Central memory CD4-positive, alpha-beta T cell (primary cell): ENCODE measurements around the gene BUD23.
"Not testable (repeated sequence)": the region's sequence is repeated elsewhere in the genome, so short reads cannot be mapped to it uniquely, and the experiment has no call there.

ENCODE experiments used
- DNase-seq: peaks from one replicate; pipeline ENCODE4 v3.0.0; 2022

The BUD23 gene

GRCh38 chr7:73719806-73720169 is 36.4 kb downstream of the BUD23 start:
- DNase-seq: no peak

- DNase-seq: not testable (repeated sequence)
Observed at GRCh38 chr7:73720443-73720842, 37.0 kb downstream of the BUD23 start.

- no peak for DNase-seq
Observed at GRCh38 chr7:73721377-73721817, 38.0 kb downstream of the BUD23 start.

GRCh38 chr7:73722182-73722581 is 38.8 kb downstream of the BUD23 start:
- DNase-seq: not testable (repeated sequence)

- DNase-seq: no peak
Observed at GRCh38 chr7:73722785-73723184, 39.4 kb downstream of the BUD23 start.

GRCh38 chr7:73723813-73724212 is 40.4 kb downstream of the BUD23 start:
- DNase-seq: no peak

- no peak for DNase-seq
Observed at GRCh38 chr7:73726083-73726466, 42.7 kb downstream of the BUD23 start.

- no peak for DNase-seq
Observed at GRCh38 chr7:73727952-73728351, 44.6 kb downstream of the BUD23 start.

GRCh38 chr7:73728551-73728950 is 45.2 kb downstream of the BUD23 start:
- no peak for DNase-seq

GRCh38 chr7:73730485-73730884 is 47.1 kb downstream of the BUD23 start:
- no peak for DNase-seq

- DNase-seq: no peak
Observed at GRCh38 chr7:73732397-73732796, 49.0 kb downstream of the BUD23 start.

GRCh38 chr7:73734619-73735527 is 51.5 kb downstream of the BUD23 start:
- DNase-seq: peak; percentile 78

- no peak for DNase-seq
Observed at GRCh38 chr7:73735528-73735905, 52.1 kb downstream of the BUD23 start.

GRCh38 chr7:73736885-73737284 is 53.5 kb downstream of the BUD23 start:
- DNase-seq: no peak

GRCh38 chr7:73737491-73738219 is 54.3 kb downstream of the BUD23 start:
- DNase-seq: no peak

GRCh38 chr7:73738220-73738611 is 54.8 kb downstream of the BUD23 start:
- DNase-seq: peak; percentile 25

GRCh38 chr7:73738612-73739386 is 55.4 kb downstream of the BUD23 start, which contains the start of gene ABHD11:
Gene ABHD11, minus strand, starts transcription at chr7:73738802. Its CDS starts 32 bp downstream, at chr7:73738770.
- peak; percentile 96 for DNase-seq

GRCh38 chr7:73739387-73739767 is 56.0 kb downstream of the BUD23 start:
- no peak for DNase-seq

GRCh38 chr7:73740212-73740611 is 56.8 kb downstream of the BUD23 start:
- no peak for DNase-seq

GRCh38 chr7:73740771-73741170 is 57.4 kb downstream of the BUD23 start:
- DNase-seq: no peak

- no peak for DNase-seq
Observed at GRCh38 chr7:73741600-73741999, 58.2 kb downstream of the BUD23 start.

GRCh38 chr7:73742338-73742752 is 58.9 kb downstream of the BUD23 start:
- DNase-seq: no peak
